NCI-H187 (cell line): ENCODE results near the gene ARL4C.

ENCODE experiments used
- DNase-seq, 2 experiments: peaks; one replicate each; lab custom pipeline; 2025; lab: John Stamatoyannopoulos, UW

Gene ARL4C

GRCh38 chr2:234500394-234501006 lies 3.6 kb upstream of the ARL4C start:
- DNase-seq, result no peak

- DNase-seq, result no peak
Measured at GRCh38 chr2:234497594-234498235, 834 bp upstream of the ARL4C start.

- DNase-seq, result no peak
Measured at GRCh38 chr2:234496055-234496834, 636 bp downstream of the ARL4C start.

GRCh38 chr2:234495251-234496054 lies 1.4 kb downstream of the ARL4C start:
- DNase-seq, result no peak

- DNase-seq, result no peak
Measured at GRCh38 chr2:234494361-234495250, 2.3 kb downstream of the ARL4C start.

- no peak for DNase-seq
Measured at GRCh38 chr2:234493796-234494195, 3.1 kb downstream of the ARL4C start.

GRCh38 chr2:234492717-234493485 lies 4.0 kb downstream of the ARL4C start:
- DNase-seq, result no peak

GRCh38 chr2:234491897-234492296 lies 5.0 kb downstream of the ARL4C start:
- DNase-seq, result no peak

GRCh38 chr2:234491281-234491680 lies 5.6 kb downstream of the ARL4C start:
- DNase-seq, result no peak

- DNase-seq, result no peak
Measured at GRCh38 chr2:234490271-234491091, 6.4 kb downstream of the ARL4C start.

GRCh38 chr2:234488913-234489451 lies 7.9 kb downstream of the ARL4C start:
- DNase-seq, result no peak

GRCh38 chr2:234488486-234488885 lies 8.4 kb downstream of the ARL4C start:
- DNase-seq, result no peak

GRCh38 chr2:234487356-234487755 lies 9.5 kb downstream of the ARL4C start:
- no peak for DNase-seq

- DNase-seq, result no peak
Measured at GRCh38 chr2:234483568-234484251, 13.2 kb downstream of the ARL4C start.

GRCh38 chr2:234481301-234481700 lies 15.6 kb downstream of the ARL4C start:
- no peak for DNase-seq

- DNase-seq, result no peak
Measured at GRCh38 chr2:234480337-234480736, 16.5 kb downstream of the ARL4C start.

- no peak for DNase-seq
Measured at GRCh38 chr2:234479465-234479864, 17.4 kb downstream of the ARL4C start.

- no peak for DNase-seq
Measured at GRCh38 chr2:234478121-234478858, 18.6 kb downstream of the ARL4C start.
